Activated CD8-positive, alpha-beta T cell treated with anti-CD3 and anti-CD28 coated beads for 36 hours (primary cell): Measurements from ENCODE around the gene CISTR. TPM values are rescaled to one million over a fixed set of nuclear protein-coding genes. Genes with fewer than 3 reads are reported as not detected.
A peak's percentile ranks its signal among the peaks of the same experiment; 100 is the strongest.

Experiments used
- ATAC-seq: fragments of 200-7000 bp; cut with Tn5 transposase; one replicate; pipeline ENCODE4 v1.10.0; 2021; ENCODE audit warnings: mild to moderate bottlenecking, moderate library complexity
- CTCF ChIA-PET: fragments of 350-600 bp; sonication (Branson Sonifier 250); formaldehyde crosslinking; loops from one replicate; lab custom pipeline; 2021; ENCODE audit warnings: antibody characterized with exemption; lab: Charles Lee
- POLR2A ChIA-PET: fragments of 350-600 bp; sonication (Branson Sonifier 250); formaldehyde crosslinking; loops from one replicate; lab custom pipeline; 2021; ENCODE audit warnings: antibody characterized with exemption; lab: Charles Lee
- DNase-seq: peaks from one replicate; pipeline ENCODE4 v3.0.0-alpha.2; 2020
- H3K27ac Mint-ChIP-seq: one replicate; pipeline ENCODE4 v1.8.0; 2021; ENCODE audit warnings: mild to moderate bottlenecking, mixed read lengths
- H3K27me3 Mint-ChIP-seq: one replicate; pipeline ENCODE4 v1.8.0; 2021; ENCODE audit warnings: mixed read lengths
- H3K36me3 Mint-ChIP-seq: one replicate; pipeline ENCODE4 v1.8.0; 2021; ENCODE audit warnings: low read depth, mixed read lengths
- H3K4me1 Mint-ChIP-seq: one replicate; pipeline ENCODE4 v1.8.0; 2021; ENCODE audit warnings: low read depth, mixed read lengths
- H3K4me3 Mint-ChIP-seq: one replicate; pipeline ENCODE4 v1.8.0; 2021; ENCODE audit warnings: mild to moderate bottlenecking, moderate library complexity, mixed read lengths
- H3K9me3 Mint-ChIP-seq: one replicate; pipeline ENCODE4 v1.8.0; 2021; ENCODE audit warnings: mixed read lengths
- CTCF ChIP-seq: fragments of 200-600 bp; IDR thresholded peaks from one replicate; pipeline ENCODE4 v1.8.0; 2022; ENCODE audit warnings: antibody characterized with exemption, mild to moderate bottlenecking
- intact Hi-C: fragments of 100-400 bp; cut with micrococcal nuclease; formaldehyde crosslinking; loops from one replicate; pipeline ENCODE4 v1.10.0; 2022
- total RNA-seq, 2 experiments: library from RNA; stranded (reverse); gene quantifications; one replicate each; pipeline ENCODE4 v1.2.3, GENCODE V29; 2021

The CISTR gene
- total RNA-seq, 2 experiments from 2014 or later, result not detected

- intact Hi-C loops, result no loop called here
- Mint-ChIP-seq H3K27me3 (peaks cover 37% of the 10 kb centered on the region), H3K36me3 (no peaks in the 10 kb centered on the region), H3K27ac (no peak overlapping the region), H3K4me3 (no peak overlapping the region), H3K9me3 (no peaks in the 10 kb centered on the region), H3K4me1 (peaks cover 23% of the 10 kb centered on the region)
- no peak for TF ChIP-seq CTCF
- no peak for ATAC-seq
- DNase-seq, result no peak
- CTCF ChIA-PET, result no interaction called here
- POLR2A ChIA-PET, result no interaction called here
These were observed 7.5 kb upstream of the CISTR start for GRCh38 chr12:53759261-53759660.

DNA sequence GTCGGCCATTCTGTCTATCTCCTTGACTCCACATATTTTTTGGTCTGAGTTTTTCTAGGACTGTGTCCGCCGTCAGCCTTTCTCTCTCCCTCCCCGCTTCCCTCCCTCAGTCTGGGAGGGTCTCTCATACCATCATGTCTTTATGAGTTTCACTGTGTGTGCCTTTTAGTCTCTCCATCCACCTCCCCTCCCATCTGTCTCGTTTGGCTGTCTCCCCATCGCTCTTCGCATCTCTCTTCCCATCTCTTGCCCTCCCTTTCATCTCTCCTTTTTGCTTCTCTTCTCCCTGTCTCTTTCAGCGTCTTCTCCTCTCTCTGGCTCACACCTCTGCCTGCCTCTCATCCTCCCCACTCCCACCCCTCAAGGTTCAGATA lies 6.9 kb upstream of the CISTR start:
- DNase-seq (no peak), ATAC-seq (no peak)
- Mint-ChIP-seq H3K27ac (no peak overlapping the region), H3K27me3 (peaks cover 35% of the 10 kb centered on the region), H3K9me3 (no peaks in the 10 kb centered on the region), H3K4me1 (peaks cover 23% of the 10 kb centered on the region), H3K36me3 (no peaks in the 10 kb centered on the region), H3K4me3 (no peak overlapping the region)
- POLR2A ChIA-PET, result no interaction called here
- CTCF ChIA-PET, result interaction anchor here (2.2 to 8.0 kb wide), 4 partner anchors 14 to 59 kb away, joined by 9 to 154 read pairs (median 24); partner anchors contain the start of gene CALCOCO1
- intact Hi-C loops, result no loop called here
- no peak for TF ChIP-seq CTCF

GRCh38 chr12:53758081-53758729 lies 6.4 kb upstream of the CISTR start:
- CTCF ChIA-PET, result interaction anchor here (0.9 to 8.0 kb wide), 17 partner anchors 9 to 274 kb away, joined by 3 to 154 read pairs (median 8); partner anchors contain the start of genes ATP5MC2, CALCOCO1, HOXC10 and HOXC5
- DNase-seq (no peak), ATAC-seq (no peak)
- no peaks in the 10 kb centered on the region for H3K9me3 Mint-ChIP-seq
- H3K27ac Mint-ChIP-seq, result no peak overlapping the region
- peaks cover 30% of the 10 kb centered on the region for H3K27me3 Mint-ChIP-seq
- H3K36me3 Mint-ChIP-seq, result no peaks in the 10 kb centered on the region
- H3K4me1 Mint-ChIP-seq, result peaks cover 23% of the 10 kb centered on the region
- H3K4me3 Mint-ChIP-seq, result no peak overlapping the region
- intact Hi-C loops, result no loop called here
- TF ChIP-seq CTCF, result no peak
- POLR2A ChIA-PET, result no interaction called here

DNA sequence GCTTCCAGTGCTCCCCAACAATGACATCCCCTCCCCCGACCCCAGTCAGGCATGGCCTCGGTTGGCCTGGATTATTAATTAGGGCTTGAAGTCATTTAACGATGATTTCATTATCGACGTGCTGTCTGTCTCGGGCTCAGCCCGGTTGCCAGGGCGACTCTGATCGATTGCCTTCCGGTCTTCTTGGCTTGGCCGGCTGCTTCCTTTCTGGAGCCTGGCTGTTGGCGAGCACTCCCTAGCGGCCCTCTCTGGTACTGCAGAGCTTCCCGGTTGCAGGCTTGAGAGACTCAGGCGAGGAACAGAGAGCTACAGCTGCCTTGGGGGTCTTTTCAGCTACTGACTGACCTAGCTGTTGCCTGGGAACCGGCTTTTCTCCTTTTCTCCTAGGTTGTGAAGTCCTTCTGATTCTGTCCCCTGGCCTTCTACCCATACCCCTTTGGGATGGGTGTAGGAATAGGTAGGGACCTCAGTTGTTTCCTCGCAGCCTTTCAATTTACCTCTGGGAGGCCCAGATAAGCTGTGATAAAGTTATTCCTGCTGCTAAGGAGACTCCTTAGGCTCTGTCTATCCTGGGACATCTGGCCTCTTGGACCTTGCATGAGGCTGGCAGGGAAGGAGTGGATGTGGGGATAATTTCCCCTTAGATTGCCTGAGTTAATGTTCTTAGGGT lies 5.5 kb upstream of the CISTR start:
- TF ChIP-seq CTCF, result peak; percentile 92
- H3K27me3 Mint-ChIP-seq, result peaks cover 25% of the 10 kb centered on the region
- H3K4me1 Mint-ChIP-seq, result peaks cover 23% of the 10 kb centered on the region
- peak; percentile 98 for ATAC-seq
- H3K27ac Mint-ChIP-seq, result peak overlapping the region; percentile 78
- ChIA-PET CTCF (interaction anchor here (0.6 to 8.0 kb wide), 31 partner anchors 8 to 295 kb away, joined by 3 to 154 read pairs (median 5); partner anchors contain the start of genes ATP5MC2, CALCOCO1, HOXC10 and HOXC5), POLR2A (interaction anchor here (1.2 to 1.5 kb wide), 3 partner anchors 9 to 31 kb away, joined by 3 to 8 read pairs (median 4); no protein-coding TSS in a partner anchor)
- peak; percentile 96 for DNase-seq
- H3K9me3 Mint-ChIP-seq, result no peaks in the 10 kb centered on the region
- H3K4me3 Mint-ChIP-seq, result peak overlapping the region; percentile 62
- intact Hi-C loops, result no loop called here
- no peaks in the 10 kb centered on the region for H3K36me3 Mint-ChIP-seq
